Measurements from ENCODE around the gene GPX3.

DNA sequence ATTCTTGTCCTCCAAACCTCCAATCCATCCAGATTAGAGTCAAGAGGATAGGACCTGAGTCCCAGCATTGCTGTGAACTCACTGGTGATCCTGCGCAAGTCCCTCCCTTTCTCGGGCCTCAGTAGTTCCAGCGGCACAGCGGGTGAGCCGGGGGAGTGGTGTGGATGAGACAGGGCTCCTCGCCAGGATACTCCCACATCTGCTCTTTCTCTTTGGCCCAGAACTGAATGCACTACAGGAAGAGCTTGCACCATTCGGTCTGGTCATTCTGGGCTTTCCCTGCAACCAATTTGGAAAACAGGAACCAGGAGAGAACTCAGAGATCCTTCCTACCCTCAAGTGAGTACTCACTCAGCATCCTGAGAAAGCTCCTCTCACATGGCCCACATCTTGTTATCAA lies 6.3 kb downstream of the GPX3 start:
- TF ChIP-seq POLR2AphosphoS5 (IDR thresholded peaks at IDR 0.05; ENCODE audit: low read depth, low read length): no peak
- no peak for TF ChIP-seq POLR2A (IDR thresholded peaks at IDR 0.05; ENCODE audit: low read depth, low read length)
